H1 (cell line): ENCODE results near the gene HACE1. TPM values are rescaled to one million over a fixed set of nuclear protein-coding genes. Genes with fewer than 3 reads are reported as not detected.

Experiments
- CTCF ChIA-PET: fragments of 300-600 bp; sonication (Branson Sonifier 250); formaldehyde crosslinking; loops from one replicate; lab custom pipeline; 2021; ENCODE audit not compliant: partially characterized antibody; lab: Charles Lee
- POLR2A ChIA-PET: fragments of 300-600 bp; sonication (Branson Sonifier 250); formaldehyde crosslinking; loops from one replicate; lab custom pipeline; 2021; ENCODE audit warnings: inconsistent platforms; ENCODE audit not compliant: partially characterized antibody; lab: Charles Lee
- DNase-seq, 2 experiments: peaks; one replicate each; pipeline versions ENCODE4 v3.0.0 to v3.0.0-alpha.2; 2010 to 2022; ENCODE audit warnings: low spot score in 2 of 2, low read depth in 1 of 2, mixed read lengths in 1 of 2
- FAIRE-seq: peaks from 2 replicates; lab custom pipeline; 2011; peaks lifted over from hg19 to GRCh38; lab: Jason Lieb, UNC
- H2AFZ ChIP-seq: 2 replicates; pipeline ENCODE4 v1.8.1; 2012; ENCODE audit warnings: low read length, inconsistent platforms
- H2AK5ac ChIP-seq: 2 replicates; pipeline ENCODE4 v1.6.1; 2013; ENCODE audit warnings: low read depth, low read length
- H2BK120ac ChIP-seq: replicated peaks from 2 replicates; pipeline ENCODE3; 2013; ENCODE audit warnings: low read depth, low read length, inconsistent platforms
- H2BK12ac ChIP-seq: 2 replicates; pipeline ENCODE4 v1.6.1; 2013; ENCODE audit warnings: low read depth, low read length
- H2BK15ac ChIP-seq: 2 replicates; pipeline ENCODE4 v1.6.1; 2013; ENCODE audit warnings: low read length
- H2BK20ac ChIP-seq: 2 replicates; pipeline ENCODE4 v1.6.1; 2013; ENCODE audit warnings: low read length
- H2BK5ac ChIP-seq: 2 replicates; pipeline ENCODE4 v1.6.1; 2013; ENCODE audit warnings: low read depth, low read length
- H3K14ac ChIP-seq: 2 replicates; pipeline ENCODE4 v1.6.1; 2013; ENCODE audit warnings: inconsistent platforms; ENCODE audit not compliant: insufficient read length
- H3K18ac ChIP-seq: 2 replicates; pipeline ENCODE4 v1.6.1; 2013; ENCODE audit warnings: low read length; ENCODE audit errors: extremely low read depth
- H3K23ac ChIP-seq: 2 replicates; pipeline ENCODE4 v1.6.1; 2013; ENCODE audit warnings: inconsistent platforms; ENCODE audit not compliant: insufficient read length
- H3K23me2 ChIP-seq: 2 replicates; pipeline ENCODE4 v1.6.1; 2013; ENCODE audit warnings: low read depth, low read length
- H3K27ac ChIP-seq: 2 replicates; pipeline ENCODE4 v1.6.1; 2011; ENCODE audit warnings: low read depth, low read length, inconsistent platforms
- H3K27me3 ChIP-seq, 4 experiments: replicated peaks in 1 of 4; 1 replicate in 1 of 4; 2 replicates in 3 of 4; pipeline versions ENCODE4 v1.6.1 to v1.8.1; 2011 to 2013; ENCODE audit warnings: low read length in 3 of 4, mild to moderate bottlenecking in 3 of 4, inconsistent platforms in 2 of 4, mixed read lengths in 2 of 4, moderate library complexity in 1 of 4; ENCODE audit not compliant: control insufficient read depth in 3 of 4, insufficient read depth in 3 of 4; ENCODE audit errors: extremely low read depth in 1 of 4
- H3K36me3 ChIP-seq, 4 experiments: 2 replicates each; pipeline versions ENCODE4 v1.6.1 to v1.8.1; 2011 to 2013; ENCODE audit warnings: mild to moderate bottlenecking in 4 of 4, low read length in 3 of 4, moderate library complexity in 2 of 4, control low read depth in 1 of 4, inconsistent platforms in 1 of 4; ENCODE audit not compliant: insufficient read depth in 4 of 4, control insufficient read depth in 2 of 4
- H3K4ac ChIP-seq: replicated peaks from 2 replicates; pipeline ENCODE3; 2013; ENCODE audit warnings: low read length, low read depth, mixed read lengths, inconsistent platforms; ENCODE audit not compliant: insufficient read length
- H3K4me1 ChIP-seq, 4 experiments: replicated peaks in 1 of 4; 1 replicate in 1 of 4; 2 replicates in 3 of 4; pipeline versions ENCODE4 v1.6.1 to v1.8.1; 2011 to 2013; ENCODE audit warnings: low read length in 3 of 4, inconsistent platforms in 2 of 4, mixed read lengths in 1 of 4; ENCODE audit not compliant: insufficient read depth in 4 of 4, control insufficient read depth in 3 of 4
- H3K4me2 ChIP-seq, 2 experiments: 2 replicates each; pipeline versions ENCODE4 v1.6.1 to v1.8.1; 2011 to 2013; ENCODE audit warnings: low read depth in 2 of 2, low read length in 2 of 2, control low read depth in 1 of 2, inconsistent platforms in 1 of 2, mild to moderate bottlenecking in 1 of 2; ENCODE audit not compliant: insufficient read depth in 1 of 2
- H3K4me3 ChIP-seq, 4 experiments: fragments of 200-600, 300-600 bp in 1 of 4; sonication (generic), shearing (Covaris generic), sonication (Bioruptor Twin) in 1 of 4; 2 replicates each; pipeline versions ENCODE4 v1.5.1 to v1.8.1; 2011 to 2016; ENCODE audit warnings: low read length in 4 of 4, low read depth in 3 of 4, control low read depth in 2 of 4, inconsistent platforms in 2 of 4, mild to moderate bottlenecking in 2 of 4, mixed read lengths in 1 of 4, moderate library complexity in 1 of 4; ENCODE audit not compliant: insufficient read depth in 2 of 4; ENCODE audit errors: extremely low read depth in 1 of 4
- H3K56ac ChIP-seq: replicated peaks from 2 replicates; pipeline ENCODE3; 2013; ENCODE audit warnings: low read depth, mild to moderate bottlenecking, mixed read lengths, low read length, inconsistent platforms; ENCODE audit not compliant: insufficient read length
- H3K79me1 ChIP-seq: 2 replicates; pipeline ENCODE4 v1.6.1; 2013; ENCODE audit warnings: low read depth, low read length, control low read depth
- H3K79me2 ChIP-seq, 2 experiments: 2 replicates each; pipeline versions ENCODE4 v1.6.1 to v1.8.1; 2012 to 2013; ENCODE audit warnings: low read length in 2 of 2, mild to moderate bottlenecking in 2 of 2, inconsistent platforms in 1 of 2; ENCODE audit not compliant: insufficient read depth in 2 of 2, control insufficient read depth in 1 of 2
- H3K9ac ChIP-seq, 4 experiments: replicated peaks in 1 of 4; 1 replicate in 1 of 4; 2 replicates in 3 of 4; pipeline versions ENCODE4 v1.6.1 to v1.8.1; 2011 to 2013; ENCODE audit warnings: low read depth in 3 of 4, low read length in 3 of 4, control low read depth in 2 of 4, mild to moderate bottlenecking in 2 of 4, moderate library complexity in 2 of 4, inconsistent platforms in 1 of 4; ENCODE audit errors: extremely low read depth in 1 of 4
- H3K9me3 ChIP-seq, 2 experiments: 2 replicates each; pipeline versions ENCODE4 v1.6.1 to v1.8.1; 2012 to 2013; ENCODE audit warnings: mild to moderate bottlenecking in 2 of 2, moderate library complexity in 2 of 2, control low read depth in 1 of 2, inconsistent platforms in 1 of 2, low read depth in 1 of 2, low read length in 1 of 2, mixed read lengths in 1 of 2; ENCODE audit not compliant: insufficient read depth in 2 of 2
- H4K20me1 ChIP-seq, 2 experiments: replicated peaks in 1 of 2; 2 replicates each; pipeline versions ENCODE3 to v1.8.1; 2011 to 2013; ENCODE audit warnings: inconsistent platforms in 2 of 2, low read length in 2 of 2, mild to moderate bottlenecking in 1 of 2; ENCODE audit not compliant: insufficient read depth in 2 of 2, control insufficient read depth in 1 of 2
- H4K5ac ChIP-seq: 2 replicates; pipeline ENCODE4 v1.6.1; 2013; ENCODE audit warnings: low read length, low read depth, mixed read lengths, inconsistent platforms; ENCODE audit not compliant: insufficient read length
- H4K8ac ChIP-seq: 2 replicates; pipeline ENCODE4 v1.8.0; 2013; ENCODE audit warnings: mild to moderate bottlenecking, moderate library complexity, low read length, inconsistent platforms; ENCODE audit not compliant: insufficient read depth; ENCODE audit errors: extremely low read depth
- H4K91ac ChIP-seq: replicated peaks from 2 replicates; pipeline ENCODE3; 2013; ENCODE audit warnings: low read length, mixed read lengths, inconsistent platforms; ENCODE audit not compliant: insufficient read length
- ASH2L ChIP-seq: fragments of 200-600, 300-600 bp; sonication (generic); IDR thresholded peaks from one replicate; pipeline ENCODE4 v1.7.1; 2017; ENCODE audit warnings: low read length
- BRCA1 ChIP-seq: IDR thresholded peaks from 2 replicates; pipeline ENCODE4 v1.6.1; 2012; ENCODE audit warnings: low read depth, low read length, improper control_type of control experiment
- CBX5 ChIP-seq: fragments of 300-800, 300-1000 bp; sonication (generic); IDR thresholded peaks from 2 replicates; pipeline ENCODE4 v1.7.1; 2016; ENCODE audit warnings: antibody characterized with exemption, low read length, low read depth
- CHD2 ChIP-seq: IDR thresholded peaks from 2 replicates; pipeline ENCODE4 v1.6.1; 2012; ENCODE audit warnings: low read length, improper control_type of control experiment
- EZH2 ChIP-seq: fragments of 200-600 bp; sonication (generic); IDR thresholded peaks from 2 replicates; pipeline ENCODE4 v1.7.1; 2012; ENCODE audit warnings: low read depth, mild to moderate bottlenecking, moderate library complexity, low read length, inconsistent platforms; ENCODE audit not compliant: severe bottlenecking
- FOSL1 ChIP-seq: IDR thresholded peaks from 2 replicates; pipeline ENCODE4 v1.6.1; 2011; ENCODE audit warnings: mild to moderate bottlenecking, low read depth, low read length, moderate library complexity; ENCODE audit not compliant: insufficient read depth
- GTF2F1 ChIP-seq: IDR thresholded peaks from 2 replicates; pipeline ENCODE4 v1.6.1; 2012; ENCODE audit warnings: low read depth, low read length, improper control_type of control experiment, borderline replicate concordance
- HDAC6 ChIP-seq: IDR thresholded peaks from one replicate; pipeline ENCODE4 v1.7.1; 2012; ENCODE audit warnings: low read depth, mild to moderate bottlenecking, inconsistent platforms, low read length, moderate library complexity
- JUN ChIP-seq: IDR thresholded peaks from 2 replicates; pipeline ENCODE4 v1.6.1; 2011; ENCODE audit warnings: low read depth, mild to moderate bottlenecking, improper control_type of control experiment, low read length
- NANOG ChIP-seq: IDR thresholded peaks from 2 replicates; pipeline ENCODE4 v1.6.1; 2011; ENCODE audit warnings: low read length, low read depth, mild to moderate bottlenecking, inconsistent platforms; ENCODE audit not compliant: insufficient read depth, poor library complexity, severe bottlenecking
- SUZ12 ChIP-seq: fragments of 200-600 bp; sonication (generic); IDR thresholded peaks from 2 replicates; pipeline ENCODE4 v1.6.1; 2012; ENCODE audit warnings: mild to moderate bottlenecking, inconsistent platforms, low read length, moderate library complexity, mixed read lengths
- TAF7 ChIP-seq: optimal IDR thresholded peaks from 2 replicates; pipeline ENCODE3; 2011; ENCODE audit warnings: low read depth, mild to moderate bottlenecking, inconsistent platforms, low read length, moderate library complexity, borderline replicate concordance
- TCF12 ChIP-seq: IDR thresholded peaks from 2 replicates; pipeline ENCODE4 v1.6.1; 2011; ENCODE audit warnings: low read depth, mild to moderate bottlenecking, low read length
- ZNF274 ChIP-seq: IDR thresholded peaks from 2 replicates; pipeline ENCODE4 v1.7.0; 2012; ENCODE audit warnings: low read length, borderline replicate concordance; ENCODE audit errors: extremely low read depth
- WGBS, 2 experiments: shearing (Covaris generic) in 1 of 2; methylation state at CpG; one replicate each; pipeline versions ENCODE4 v1.1.6 to v1.1.7; 2013 to 2015; ENCODE audit warnings: low lambda C conversion rate in 2 of 2, mixed read lengths in 2 of 2, inconsistent platforms in 1 of 2, low coverage in 1 of 2, missing lambda C conversion rate in 1 of 2; ENCODE audit not compliant: insufficient replicate concordance in 2 of 2, insufficient coverage in 1 of 2, insufficient read length in 1 of 2; ENCODE audit errors: extremely low coverage in 1 of 2, missing lambda C conversion rate in 1 of 2; 5-methylcytosine and 5-hydroxymethylcytosine counted together
- polyA plus RNA-seq, 7 experiments: library from polyadenylated mRNA; depleted of rRNA in 3 of 7; stranded (reverse) in 5 of 7; unstranded in 2 of 7; fragments of >200 nt in 5 of 7; fragments of 200-250 nt in 2 of 7; gene quantifications; 1 replicate in 5 of 7; 2 replicates in 1 of 7; 4 replicates in 1 of 7; pipeline versions ENCODE4 v1.2.1 to v1.2.3, GENCODE V29; 2011 to 2013; ENCODE audit warnings: missing spikeins in 2 of 7, mixed read lengths in 2 of 7
- total RNA-seq: library from RNA; stranded (reverse); fragmentation: NEBNext Ultra II Directional; extraction: Animal tissue kit (Norgen Biotek cat#: 25700); gene quantifications from 2 replicates; pipeline ENCODE4 v1.2.1, GENCODE V29; 2021

HACE1 gene
- total and polyA plus RNA-seq, 2 of the 8 experiments (the other 6 are each of a cell fraction or from before 2014, with no cell fraction given), result 7.1 to 21.3 TPM

DNA sequence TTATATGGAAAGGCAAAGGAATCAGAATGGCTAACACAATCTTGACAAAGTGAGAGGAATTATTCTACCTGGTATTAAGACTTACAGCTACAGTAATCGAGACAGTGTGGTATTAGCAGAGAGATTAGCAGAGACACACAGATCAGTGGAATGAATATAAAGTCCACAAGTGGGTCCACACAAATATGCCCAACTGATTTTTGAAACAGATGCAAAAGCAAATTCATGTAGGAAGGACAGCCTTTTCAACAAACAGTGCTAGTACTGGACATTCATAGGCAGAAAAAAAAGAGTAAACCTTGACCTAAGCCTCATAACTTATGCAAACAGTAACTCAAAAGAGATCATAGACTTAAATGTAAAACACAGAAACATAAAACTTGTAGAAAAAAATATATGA lies 22.6 kb downstream of the HACE1 start:
- DNase-seq, result no peak
- Histone ChIP-seq H4K5ac (no peak overlapping the region), H3K4ac (no peak overlapping the region), H3K23ac (no peak overlapping the region), H3K79me1 (no peaks in the 10 kb centered on the region; the same call in 1 of the 2 replicates), H3K79me2 (no peaks in the 10 kb centered on the region), H3K9ac (no peak overlapping the region), H3K4me2 (no peak overlapping the region), H2BK20ac (no peak overlapping the region), H3K36me3 (peaks cover 0 to 5% (median 2%) of the 10 kb centered on the region in 4 experiments; a peak in 5 of 8 replicates), H2BK12ac (no peak overlapping the region), H3K27me3 (no peaks in the 10 kb centered on the region), H3K4me3 (no peak overlapping the region), H2BK120ac (no peak overlapping the region), H3K4me1 (no peaks in the 10 kb centered on the region), H4K20me1 (peaks cover 1 to 2% of the 10 kb centered on the region in 2 experiments), H4K91ac (no peak overlapping the region), H2BK5ac (no peak overlapping the region), H3K56ac (no peak overlapping the region), H2AK5ac (no peak overlapping the region), H3K9me3 (no peaks in the 10 kb centered on the region), H3K23me2 (no peaks in the 10 kb centered on the region), H3K14ac (no peak overlapping the region), H4K8ac (no peak overlapping the region), H3K27ac (no peak overlapping the region), H2AFZ (no peak overlapping the region), H2BK15ac (no peak overlapping the region), H3K18ac (no peak overlapping the region)
- no peak for FAIRE-seq
- ChIA-PET POLR2A (no interaction called here), CTCF (interaction anchor here (0.6 kb wide), 1 partner anchor 1817 kb away, joined by 3 read pairs; no protein-coding TSS in a partner anchor)
- 91% methylated on average over 1 of the region's 1 CpG; no CpG with 5 or more reads in 1 of the 2 experiments for WGBS, 2 experiments
- no peak for TF ChIP-seq EZH2
- TF ChIP-seq HDAC6, result no peak
- no peak for TF ChIP-seq CBX5
- no peak for TF ChIP-seq ZNF274
- no peak for TF ChIP-seq JUN
- no peak for TF ChIP-seq NANOG
- no peak for TF ChIP-seq FOSL1
- no peak for TF ChIP-seq TAF7
- TF ChIP-seq BRCA1, result no peak
- no peak for TF ChIP-seq TCF12
- TF ChIP-seq CHD2, result no peak
- no peak for TF ChIP-seq SUZ12
- no peak for TF ChIP-seq GTF2F1
- TF ChIP-seq ASH2L, result no peak
